ENCODE measurements around the gene EYA2. TPM values are rescaled to one million over a fixed set of nuclear protein-coding genes. Genes with fewer than 3 reads are reported as not detected.

Gene EYA2
- total RNA-seq, 4 donors from 2014 or later = 0.60 to 4.0 (median 0.99) TPM

GRCh38 chr20:46893051-46893450, 1.6 kb upstream of the EYA2 start:
- Histone ChIP-seq H3K36me3 (no peaks in the 10 kb centered on the region), H3K9me3 (no peaks in the 10 kb centered on the region), H3K4me1 (no peaks in the 10 kb centered on the region), H3K27me3 (peaks cover 6 to 14% (median 10%) of the 10 kb centered on the region in 3 donors), H3K27ac (no peak overlapping the region), H3K4me3 (no peak overlapping the region)
- ATAC-seq = no peak
- in situ Hi-C loops (cut with MboI; ENCODE audit: low sequenced_read_pairs in 4 of 4) (no loop called here), intact Hi-C loops (cut with DNase I; ENCODE audit: low total_unique reads) (no loop called here)
- TF ChIP-seq POLR2A (IDR thresholded peaks at IDR 0.05) (no peak), CTCF (IDR thresholded peaks at IDR 0.05 in 4 of 5, conservative IDR thresholded peaks at IDR 0.05 in 1 of 5) (no peak)
- DNase-seq = no peak

- Histone ChIP-seq H3K4me1 (no peaks in the 10 kb centered on the region), H3K4me3 (peak overlapping the region in 1 of 4 donors; percentile 44), H3K9me3 (no peaks in the 10 kb centered on the region), H3K27ac (no peak overlapping the region), H3K36me3 (no peaks in the 10 kb centered on the region), H3K27me3 (peaks cover 6 to 14% (median 10%) of the 10 kb centered on the region in 3 donors)
- TF ChIP-seq CTCF (IDR thresholded peaks at IDR 0.05 in 4 of 5, conservative IDR thresholded peaks at IDR 0.05 in 1 of 5) (no peak), POLR2A (IDR thresholded peaks at IDR 0.05) (no peak)
- ATAC-seq (no peak), DNase-seq (no peak)
- intact Hi-C loops (cut with DNase I; ENCODE audit: low total_unique reads) = no loop called here
- in situ Hi-C loops (cut with MboI; ENCODE audit: low sequenced_read_pairs in 4 of 4) = no loop called here
Measured at GRCh38 chr20:46893877-46894578, 615 bp upstream of the EYA2 start.

GRCh38 chr20:46894971-46895905, 595 bp downstream of the EYA2 start:
- TF ChIP-seq POLR2A (IDR thresholded peaks at IDR 0.05) (no peak), CTCF (IDR thresholded peaks at IDR 0.05 in 4 of 5, conservative IDR thresholded peaks at IDR 0.05 in 1 of 5) (no peak)
- H3K27ac ChIP-seq = no peak overlapping the region
- H3K4me3 ChIP-seq = peak overlapping the region; percentile 44 to 52 (median 50)
- DNase-seq (no peak), ATAC-seq (no peak)
- H3K9me3 ChIP-seq = no peaks in the 10 kb centered on the region
- H3K36me3 ChIP-seq = no peaks in the 10 kb centered on the region
- intact Hi-C loops (cut with DNase I; ENCODE audit: low total_unique reads) = no loop called here
- no peaks in the 10 kb centered on the region for H3K4me1 ChIP-seq
- peaks cover 6 to 14% (median 10%) of the 10 kb centered on the region in 3 donors for H3K27me3 ChIP-seq
- in situ Hi-C loops (cut with MboI; ENCODE audit: low sequenced_read_pairs in 4 of 4) = no loop called here

DNA sequence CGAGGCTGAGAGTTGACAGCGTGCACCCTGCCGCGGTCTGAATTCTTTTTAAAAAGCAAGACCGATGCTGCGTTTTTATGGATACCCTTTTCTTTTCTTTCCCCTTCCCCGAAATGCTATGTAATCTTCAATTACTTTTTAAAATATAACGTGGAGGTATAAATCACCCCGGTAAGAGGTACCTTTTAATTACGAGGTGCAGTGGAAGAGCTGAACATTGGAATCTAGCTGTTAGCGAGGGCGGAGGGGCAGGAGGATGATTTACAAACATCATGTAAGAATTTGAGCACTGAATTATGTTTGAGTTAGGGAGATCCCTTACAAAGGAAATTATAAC, 1.2 kb downstream of the EYA2 start:
- Histone ChIP-seq H3K36me3 (no peaks in the 10 kb centered on the region), H3K4me1 (no peaks in the 10 kb centered on the region), H3K9me3 (no peaks in the 10 kb centered on the region), H3K27ac (no peak overlapping the region), H3K4me3 (peak overlapping the region in 3 of 4 donors; percentile 44 to 52 (median 47)), H3K27me3 (peaks cover 6 to 14% (median 10%) of the 10 kb centered on the region in 3 donors)
- in situ Hi-C loops (cut with MboI; ENCODE audit: low sequenced_read_pairs in 4 of 4) = no loop called here
- DNase-seq = no peak
- ATAC-seq = no peak
- intact Hi-C loops (cut with DNase I; ENCODE audit: low total_unique reads) = no loop called here
- TF ChIP-seq POLR2A (IDR thresholded peaks at IDR 0.05) (no peak), CTCF (IDR thresholded peaks at IDR 0.05 in 4 of 5, conservative IDR thresholded peaks at IDR 0.05 in 1 of 5) (no peak)
